Gastrocnemius medialis (tissue), 4 donors: Measurements from ENCODE around the gene LNX1. TPM values are rescaled to one million over a fixed set of nuclear protein-coding genes. Genes with fewer than 3 reads are reported as not detected.

Experiments
- ATAC-seq, 2 donors: fragments of 150-250 bp; one replicate each; pipeline ENCODE4 v1.9.1; 2016
- DNase-seq, 2 donors: peaks; one replicate each; pipeline ENCODE4 v3.0.0-alpha.2; 2019
- H3K27ac ChIP-seq, 4 donors: fragments of 200-600 bp; sonication (generic); 1 replicate in 1 of 4; 2 replicates in 3 of 4; pipeline ENCODE4 v1.5.1; 2016 to 2018; ENCODE audit warnings: mild to moderate bottlenecking in 2 of 4, moderate library complexity in 1 of 4
- H3K27me3 ChIP-seq, 3 donors: fragments of 200-600 bp; sonication (generic) in 2 of 3; 1 replicate in 1 of 3; 2 replicates in 2 of 3; pipeline versions ENCODE4 v1.5.1 to v1.6.0; 2016 to 2019; ENCODE audit warnings: mild to moderate bottlenecking in 1 of 3, moderate library complexity in 1 of 3
- H3K36me3 ChIP-seq, 2 donors: fragments of 200-600 bp; sonication (generic) in 1 of 2; one replicate each; pipeline ENCODE4 v1.5.1; 2017 to 2018
- H3K4me1 ChIP-seq, 2 donors: fragments of 200-600 bp; sonication (generic) in 1 of 2; one replicate each; pipeline ENCODE4 v1.5.1; 2016 to 2017; ENCODE audit warnings: mild to moderate bottlenecking in 2 of 2
- H3K4me3 ChIP-seq, 4 donors: fragments of 200-600 bp; sonication (generic) in 3 of 4; 1 replicate in 1 of 4; 2 replicates in 3 of 4; pipeline ENCODE4 v1.5.1; 2016 to 2019; ENCODE audit warnings: mild to moderate bottlenecking in 2 of 4
- H3K9me3 ChIP-seq, 3 donors: fragments of 200-600 bp; sonication (generic) in 2 of 3; 1 replicate in 1 of 3; 2 replicates in 2 of 3; pipeline ENCODE4 v1.5.1; 2016 to 2019
- POLR2A ChIP-seq, 2 donors: fragments of 450-650 bp; IDR thresholded peaks; one replicate each; pipeline ENCODE4 v1.6.1; 2017; ENCODE audit warnings: antibody characterized with exemption in 2 of 2, mild to moderate bottlenecking in 2 of 2, moderate library complexity in 2 of 2
- in situ Hi-C, 4 donors: fragments of 200-750 bp; cut with MboI; loops; one replicate each; pipeline versions ENCODE4 v1.15.0 to v1.8.0; 2017; ENCODE audit warnings: low sequenced_read_pairs in 4 of 4
- intact Hi-C: fragments of 100-400 bp; cut with DNase I; formaldehyde crosslinking; loops from one replicate; pipeline ENCODE4 v1.15.1; 2023; ENCODE audit warnings: low total_unique reads
- total RNA-seq, 4 donors: library from RNA; depleted of rRNA; stranded (reverse); fragments of >200 nt; gene quantifications; one replicate each; pipeline versions ENCODE4 v1.1.0 to v1.2.3, GENCODE V29; 2016
- TF ChIP-seq, protein P1 (sequence below), 5 experiments: fragments of 450-650 bp in 3 of 5; fragments of 200-600 bp in 2 of 5; sonication (generic) in 2 of 5; IDR thresholded peaks in 4 of 5; conservative IDR thresholded peaks in 1 of 5; 1 replicate in 4 of 5; 2 replicates in 1 of 5; pipeline ENCODE4 v1.5.1; 2016 to 2019; ENCODE audit warnings: antibody characterized with exemption in 5 of 5, mild to moderate bottlenecking in 3 of 5, moderate library complexity in 3 of 5

The LNX1 gene
- total RNA-seq, 4 donors from 2014 or later, result 7.0 to 12.3 (median 11.0) TPM

GRCh38 chr4:53431052-53431451 lies 160.2 kb downstream of the LNX1 start:
- Histone ChIP-seq H3K4me3 (no peak overlapping the region), H3K4me1 (no peaks in the 10 kb centered on the region), H3K9me3 (no peaks in the 10 kb centered on the region), H3K36me3 (peaks cover 0 to 39% of the 10 kb centered on the region in 2 donors), H3K27me3 (no peaks in the 10 kb centered on the region), H3K27ac (no peak overlapping the region)
- intact Hi-C loops (no loop called here), in situ Hi-C loops (no loop called here)
- no peak for TF ChIP-seq POLR2A (IDR thresholded peaks at IDR 0.05)
- TF ChIP-seq, protein P1, sequence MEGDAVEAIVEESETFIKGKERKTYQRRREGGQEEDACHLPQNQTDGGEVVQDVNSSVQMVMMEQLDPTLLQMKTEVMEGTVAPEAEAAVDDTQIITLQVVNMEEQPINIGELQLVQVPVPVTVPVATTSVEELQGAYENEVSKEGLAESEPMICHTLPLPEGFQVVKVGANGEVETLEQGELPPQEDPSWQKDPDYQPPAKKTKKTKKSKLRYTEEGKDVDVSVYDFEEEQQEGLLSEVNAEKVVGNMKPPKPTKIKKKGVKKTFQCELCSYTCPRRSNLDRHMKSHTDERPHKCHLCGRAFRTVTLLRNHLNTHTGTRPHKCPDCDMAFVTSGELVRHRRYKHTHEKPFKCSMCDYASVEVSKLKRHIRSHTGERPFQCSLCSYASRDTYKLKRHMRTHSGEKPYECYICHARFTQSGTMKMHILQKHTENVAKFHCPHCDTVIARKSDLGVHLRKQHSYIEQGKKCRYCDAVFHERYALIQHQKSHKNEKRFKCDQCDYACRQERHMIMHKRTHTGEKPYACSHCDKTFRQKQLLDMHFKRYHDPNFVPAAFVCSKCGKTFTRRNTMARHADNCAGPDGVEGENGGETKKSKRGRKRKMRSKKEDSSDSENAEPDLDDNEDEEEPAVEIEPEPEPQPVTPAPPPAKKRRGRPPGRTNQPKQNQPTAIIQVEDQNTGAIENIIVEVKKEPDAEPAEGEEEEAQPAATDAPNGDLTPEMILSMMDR (IDR thresholded peaks at IDR 0.05 in 4 of 5, conservative IDR thresholded peaks at IDR 0.05 in 1 of 5), result no peak
- no peak for DNase-seq
- ATAC-seq, result no peak

DNA sequence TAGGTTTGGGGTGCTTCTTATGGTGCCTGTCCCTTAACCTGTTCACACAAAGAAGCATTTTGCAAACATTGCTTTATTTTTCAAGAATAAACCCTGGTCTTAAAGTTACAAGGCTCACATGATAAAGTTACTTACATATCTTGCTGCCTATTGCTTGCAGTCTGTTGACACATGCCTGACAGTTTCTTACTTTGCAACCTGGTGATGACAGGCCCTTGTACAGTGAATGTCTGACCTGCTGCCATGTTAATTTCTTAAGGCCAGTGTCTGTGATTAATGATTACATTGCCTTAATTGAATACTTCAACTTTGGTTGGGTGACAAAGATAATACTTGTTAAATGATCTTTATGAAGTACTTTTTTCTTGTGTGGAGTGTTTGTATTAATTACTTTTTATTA lies 163.9 kb downstream of the LNX1 start:
- Histone ChIP-seq H3K4me3 (no peak overlapping the region), H3K9me3 (no peaks in the 10 kb centered on the region), H3K36me3 (peaks cover 0 to 40% of the 10 kb centered on the region in 2 donors), H3K27me3 (no peaks in the 10 kb centered on the region), H3K27ac (no peak overlapping the region), H3K4me1 (no peaks in the 10 kb centered on the region)
- intact Hi-C loops, result no loop called here
- DNase-seq, result no peak
- TF ChIP-seq, protein P1 (IDR thresholded peaks at IDR 0.05 in 4 of 5, conservative IDR thresholded peaks at IDR 0.05 in 1 of 5), result no peak
- TF ChIP-seq POLR2A (IDR thresholded peaks at IDR 0.05), result no peak
- in situ Hi-C loops, result no loop called here
- no peak for ATAC-seq

- TF ChIP-seq, protein P1 (IDR thresholded peaks at IDR 0.05 in 4 of 5, conservative IDR thresholded peaks at IDR 0.05 in 1 of 5), result no peak
- no peak for TF ChIP-seq POLR2A (IDR thresholded peaks at IDR 0.05)
- DNase-seq (no peak), ATAC-seq (no peak)
- Histone ChIP-seq H3K27ac (no peak overlapping the region), H3K4me3 (no peak overlapping the region), H3K4me1 (no peaks in the 10 kb centered on the region), H3K9me3 (no peaks in the 10 kb centered on the region), H3K27me3 (no peaks in the 10 kb centered on the region), H3K36me3 (peaks cover 0 to 23% of the 10 kb centered on the region in 2 donors)
- intact Hi-C loops (no loop called here), in situ Hi-C loops (no loop called here)
These were observed 167.0 kb downstream of the LNX1 start for GRCh38 chr4:53424280-53424679.

DNA sequence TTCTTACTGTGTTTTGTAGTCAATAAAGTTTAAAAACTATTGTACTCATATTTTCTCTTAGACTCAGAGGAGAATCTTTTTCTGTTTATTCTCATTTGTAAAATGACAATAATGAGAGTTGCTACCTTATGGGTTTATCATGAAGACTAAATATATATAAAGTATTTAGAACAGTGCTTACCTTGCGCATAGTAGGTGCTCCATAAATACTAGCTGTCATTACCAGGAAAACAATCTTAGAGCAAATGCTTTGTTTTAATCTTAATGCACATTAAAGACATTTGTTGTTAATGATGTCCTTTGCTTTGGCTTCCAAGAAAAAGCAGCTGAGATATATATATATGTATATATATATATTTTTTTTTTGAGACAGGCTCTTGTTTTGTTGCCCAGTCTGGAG lies 168.9 kb downstream of the LNX1 start:
- H3K4me3 ChIP-seq, result no peak overlapping the region

More for the DNA sequence above, 168.9 kb downstream of the LNX1 start:
- peaks cover 0 to 7% of the 10 kb centered on the region in 2 donors for H3K36me3 ChIP-seq
- intact Hi-C loops, result no loop called here
- TF ChIP-seq, protein P1 (IDR thresholded peaks at IDR 0.05 in 4 of 5, conservative IDR thresholded peaks at IDR 0.05 in 1 of 5), result no peak
- no peak for TF ChIP-seq POLR2A (IDR thresholded peaks at IDR 0.05)
- in situ Hi-C loops, result no loop called here
- no peaks in the 10 kb centered on the region for H3K9me3 ChIP-seq
- H3K27ac ChIP-seq, result no peak overlapping the region
- H3K4me1 ChIP-seq, result no peaks in the 10 kb centered on the region
- H3K27me3 ChIP-seq, result no peaks in the 10 kb centered on the region
- no peak for DNase-seq
- ATAC-seq, result no peak
